ENCODE data around the gene PBOV1. TPM values are rescaled to one million over a fixed set of nuclear protein-coding genes. Genes with fewer than 3 reads are reported as not detected.

Gene PBOV1
- not detected for total RNA-seq

- DNase-seq = no peak
These were observed at the start of gene PBOV1 for GRCh38 chr6:138218449-138218848. PBOV1 (minus strand) TSS chr6:138218491; CDS start chr6:138218395, 96 bp downstream.

- no peak for DNase-seq
These were observed 47.8 kb upstream of the PBOV1 start for GRCh38 chr6:138266095-138266494.

- no peak for DNase-seq
These were observed 46.1 kb upstream of the PBOV1 start for GRCh38 chr6:138264372-138264880.

- DNase-seq = no peak
These were observed 45.7 kb upstream of the PBOV1 start for GRCh38 chr6:138263963-138264362.

- DNase-seq = no peak
These were observed 43.0 kb upstream of the PBOV1 start for GRCh38 chr6:138261116-138261780.

- no peak for DNase-seq
These were observed 40.7 kb upstream of the PBOV1 start for GRCh38 chr6:138258991-138259390.

- DNase-seq = no peak
These were observed 39.9 kb upstream of the PBOV1 start for GRCh38 chr6:138258197-138258596.

GRCh38 chr6:138257638-138258040 lies 39.3 kb upstream of the PBOV1 start:
- DNase-seq = no peak

GRCh38 chr6:138255443-138255842 lies 37.2 kb upstream of the PBOV1 start:
- no peak for DNase-seq

GRCh38 chr6:138253731-138254130 lies 35.4 kb upstream of the PBOV1 start:
- no peak for DNase-seq

- peak; percentile 70 for DNase-seq
These were observed 32.4 kb upstream of the PBOV1 start for GRCh38 chr6:138250513-138251247.

- no peak for DNase-seq
These were observed 31.8 kb upstream of the PBOV1 start for GRCh38 chr6:138250053-138250452.

- DNase-seq = no peak
These were observed 30.6 kb upstream of the PBOV1 start for GRCh38 chr6:138248878-138249277.

- DNase-seq = no peak
These were observed 29.7 kb upstream of the PBOV1 start for GRCh38 chr6:138248011-138248410.

- DNase-seq = no peak
These were observed 28.6 kb upstream of the PBOV1 start for GRCh38 chr6:138246650-138247440.

GRCh38 chr6:138245751-138246150 lies 27.5 kb upstream of the PBOV1 start:
- DNase-seq = no peak

- DNase-seq = no peak
These were observed 24.8 kb upstream of the PBOV1 start for GRCh38 chr6:138242987-138243592.

- DNase-seq = no peak
These were observed 23.6 kb upstream of the PBOV1 start for GRCh38 chr6:138241934-138242333.

GRCh38 chr6:138241381-138241780 lies 23.1 kb upstream of the PBOV1 start:
- DNase-seq = no peak

GRCh38 chr6:138240476-138241245 lies 22.4 kb upstream of the PBOV1 start:
- no peak for DNase-seq

GRCh38 chr6:138239774-138240173 lies 21.5 kb upstream of the PBOV1 start:
- DNase-seq = no peak

GRCh38 chr6:138238368-138238767 lies 20.1 kb upstream of the PBOV1 start:
- DNase-seq = no peak

Data from occipital lobe (tissue), 2 donors.